Measurements from ENCODE around the gene AP2A2.

Gene AP2A2

GRCh38 chr11:1009371-1009770 is 83.7 kb downstream of the AP2A2 start:
- TF ChIP-seq ZBTB7A (IDR thresholded peaks at IDR 0.05; ENCODE audit: low read depth) (no peak), RAD21 (IDR thresholded peaks at IDR 0.05; ENCODE audit: low read depth) (no peak), USF1 (IDR thresholded peaks at IDR 0.05) (no peak), CREB1 (IDR thresholded peaks at IDR 0.05; ENCODE audit: low read depth) (no peak)

- TF ChIP-seq ZBTB7A (IDR thresholded peaks at IDR 0.05; ENCODE audit: low read depth) (no peak), NFIC (IDR thresholded peaks at IDR 0.05) (no peak), EGR1 (IDR thresholded peaks at IDR 0.05) (no peak), TEAD4 (IDR thresholded peaks at IDR 0.05) (no peak), MAX (IDR thresholded peaks at IDR 0.05) (no peak), USF1 (IDR thresholded peaks at IDR 0.05) (no peak), TCF12 (IDR thresholded peaks at IDR 0.05; ENCODE audit: low read depth) (no peak), EP300 (IDR thresholded peaks at IDR 0.05; ENCODE audit: borderline replicate concordance) (no peak), CEBPB (IDR thresholded peaks at IDR 0.05) (no peak), RAD21 (IDR thresholded peaks at IDR 0.05; ENCODE audit: low read depth) (no peak), FOXM1 (IDR thresholded peaks at IDR 0.05; ENCODE audit: borderline replicate concordance, low read depth) (no peak), REST (IDR thresholded peaks at IDR 0.05; ENCODE audit: low read depth) (no peak), YY1 (IDR thresholded peaks at IDR 0.05; ENCODE audit: low read depth) (no peak), TAF1 (IDR thresholded peaks at IDR 0.05; ENCODE audit: low read depth) (no peak), CREB1 (IDR thresholded peaks at IDR 0.05; ENCODE audit: low read depth) (no peak)
These were observed 84.3 kb downstream of the AP2A2 start for GRCh38 chr11:1009991-1010390.

GRCh38 chr11:1010551-1011319 is 85.1 kb downstream of the AP2A2 start:
- no peak for TF ChIP-seq REST (IDR thresholded peaks at IDR 0.05; ENCODE audit: low read depth)
- TF ChIP-seq TEAD4 (IDR thresholded peaks at IDR 0.05) = no peak
- no peak for TF ChIP-seq TCF12 (IDR thresholded peaks at IDR 0.05; ENCODE audit: low read depth)
- no peak for TF ChIP-seq EP300 (IDR thresholded peaks at IDR 0.05; ENCODE audit: borderline replicate concordance)
- no peak for TF ChIP-seq ZBTB7A (IDR thresholded peaks at IDR 0.05; ENCODE audit: low read depth)
- no peak for TF ChIP-seq USF1 (IDR thresholded peaks at IDR 0.05)
- no peak for TF ChIP-seq YY1 (IDR thresholded peaks at IDR 0.05; ENCODE audit: low read depth)
- TF ChIP-seq MAX (IDR thresholded peaks at IDR 0.05) = no peak

- TF ChIP-seq USF1 (IDR thresholded peaks at IDR 0.05) (no peak), EP300 (IDR thresholded peaks at IDR 0.05; ENCODE audit: borderline replicate concordance) (no peak), RAD21 (IDR thresholded peaks at IDR 0.05; ENCODE audit: low read depth) (no peak), TCF12 (IDR thresholded peaks at IDR 0.05; ENCODE audit: low read depth) (no peak), CEBPB (IDR thresholded peaks at IDR 0.05) (no peak), NFIC (IDR thresholded peaks at IDR 0.05) (no peak), FOXM1 (IDR thresholded peaks at IDR 0.05; ENCODE audit: borderline replicate concordance, low read depth) (no peak), TAF1 (IDR thresholded peaks at IDR 0.05; ENCODE audit: low read depth) (no peak), CREB1 (IDR thresholded peaks at IDR 0.05; ENCODE audit: low read depth) (no peak), ZBTB7A (IDR thresholded peaks at IDR 0.05; ENCODE audit: low read depth) (no peak)
These were observed 85.6 kb downstream of the AP2A2 start for GRCh38 chr11:1011320-1011698.

- no peak for TF ChIP-seq EP300 (IDR thresholded peaks at IDR 0.05; ENCODE audit: borderline replicate concordance)
- TF ChIP-seq TEAD4 (IDR thresholded peaks at IDR 0.05) = no peak
- no peak for TF ChIP-seq ZBTB7A (IDR thresholded peaks at IDR 0.05; ENCODE audit: low read depth)
- TF ChIP-seq REST (IDR thresholded peaks at IDR 0.05; ENCODE audit: low read depth) = no peak
- no peak for TF ChIP-seq NFIC (IDR thresholded peaks at IDR 0.05)
These were observed 86.6 kb downstream of the AP2A2 start for GRCh38 chr11:1012291-1012690.
